GM18508 (cell line): ENCODE results near the gene GSG1L.

Experiments
- ATAC-seq: cut with Tn5 transposase; IDR thresholded peaks from one replicate; pipeline ENCODE4 v1.9.1; 2021; ENCODE audit warnings: moderate number of reproducible peaks; ENCODE audit not compliant: insufficient read depth, unreplicated experiment

Gene GSG1L

DNA sequence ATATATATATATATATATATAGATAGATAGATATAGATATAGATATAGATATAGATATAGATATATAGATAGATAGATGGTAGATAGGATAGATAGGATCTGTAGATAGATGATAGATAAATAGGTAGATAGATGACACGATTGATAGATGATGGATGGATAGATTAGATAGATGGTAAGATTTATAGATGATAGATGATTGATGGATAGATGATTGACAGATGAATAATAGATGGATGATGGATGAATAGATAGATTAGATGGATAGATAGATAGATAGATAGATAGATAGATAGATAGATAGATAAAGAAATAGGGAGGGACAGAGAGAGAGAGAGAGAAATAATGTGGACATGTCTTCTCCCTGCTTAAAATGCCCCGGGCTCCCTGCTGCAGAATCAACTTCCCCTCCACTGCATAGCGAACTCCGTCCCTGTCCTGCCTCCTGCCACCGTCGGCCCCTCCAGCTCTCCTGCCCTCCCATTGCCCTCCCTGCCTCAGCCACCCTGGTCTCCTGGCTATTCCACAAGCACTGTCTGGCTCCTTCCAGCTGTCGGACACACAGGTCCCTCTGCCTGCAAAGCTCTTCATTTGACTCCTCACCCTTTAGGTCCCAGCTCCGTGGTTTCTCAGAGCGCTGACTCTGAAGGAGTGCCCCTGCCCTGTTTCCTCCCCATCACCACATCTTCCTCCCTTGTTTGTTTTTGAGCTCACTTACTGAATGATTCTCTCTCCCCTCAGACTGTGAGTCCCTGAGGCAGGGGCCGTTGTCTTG is 259.6 kb downstream of the GSG1L start:
- ATAC-seq = no peak

DNA sequence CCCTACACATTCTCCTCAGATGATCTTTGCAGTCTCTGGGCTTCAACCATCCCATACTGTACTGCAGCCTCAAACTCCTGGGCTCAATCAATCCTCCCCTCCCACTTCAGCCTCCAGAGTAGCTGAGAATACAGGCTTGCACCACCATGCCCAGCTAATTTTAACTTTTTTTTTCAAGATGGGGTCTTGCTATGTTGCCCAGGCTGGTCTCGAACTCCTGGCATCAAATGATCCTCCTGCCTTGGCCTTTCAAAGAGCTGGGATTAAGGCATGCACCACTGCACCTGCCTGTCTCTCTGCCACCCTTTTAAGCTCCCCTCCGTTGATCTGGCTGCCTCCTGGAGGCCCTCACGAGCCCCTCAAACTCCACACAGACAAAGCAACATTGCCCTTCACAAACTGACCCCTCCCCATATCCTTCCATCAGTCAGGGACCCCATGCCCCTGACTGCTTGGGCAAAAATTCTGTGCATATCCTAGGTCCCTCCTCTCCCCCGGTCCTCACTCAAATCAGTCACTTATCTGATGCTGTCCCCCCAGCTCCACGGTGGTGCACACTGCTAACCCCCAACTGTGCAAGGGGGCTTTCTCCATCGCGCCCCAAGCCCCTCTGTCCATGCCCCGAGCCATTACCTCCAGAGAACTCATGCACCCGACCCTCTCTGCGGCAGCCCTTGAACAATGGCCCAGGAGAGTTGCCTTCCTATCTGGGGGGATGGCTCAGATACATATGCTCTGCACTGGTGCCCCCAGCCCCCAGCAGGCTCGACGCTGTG is 260.7 kb downstream of the GSG1L start:
- no peak for ATAC-seq

DNA sequence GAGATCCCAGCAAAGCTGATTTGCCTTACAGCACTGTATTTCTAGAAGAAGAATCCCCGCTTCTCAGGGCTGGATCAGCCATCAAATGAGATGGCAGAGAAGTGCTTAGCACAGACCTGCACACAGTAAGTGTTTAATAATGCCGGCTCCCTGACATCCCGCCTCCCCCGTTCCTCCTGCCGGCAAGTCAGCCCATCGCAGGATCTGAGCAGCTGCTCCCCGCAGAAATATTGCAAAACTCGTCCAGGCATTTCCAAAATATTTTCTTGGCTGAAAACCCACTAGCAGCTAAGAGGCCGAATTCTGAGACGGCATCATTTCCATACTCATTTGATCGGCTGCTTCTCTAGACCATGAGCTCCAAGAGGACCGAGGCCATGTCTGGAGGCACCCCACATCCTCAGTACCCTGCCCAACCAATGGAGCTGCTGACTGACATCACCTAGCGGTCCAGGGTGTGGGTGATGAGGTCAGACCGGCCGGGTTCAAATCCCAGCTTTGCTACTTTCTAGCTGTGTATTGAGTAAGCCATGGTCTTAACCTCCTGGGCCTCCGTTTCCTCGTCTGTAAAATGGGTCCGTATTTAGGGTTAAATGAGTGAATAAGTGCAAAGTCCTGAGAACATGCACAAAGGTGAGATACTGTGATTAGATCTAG is 262.1 kb downstream of the GSG1L start:
- ATAC-seq = no peak

DNA sequence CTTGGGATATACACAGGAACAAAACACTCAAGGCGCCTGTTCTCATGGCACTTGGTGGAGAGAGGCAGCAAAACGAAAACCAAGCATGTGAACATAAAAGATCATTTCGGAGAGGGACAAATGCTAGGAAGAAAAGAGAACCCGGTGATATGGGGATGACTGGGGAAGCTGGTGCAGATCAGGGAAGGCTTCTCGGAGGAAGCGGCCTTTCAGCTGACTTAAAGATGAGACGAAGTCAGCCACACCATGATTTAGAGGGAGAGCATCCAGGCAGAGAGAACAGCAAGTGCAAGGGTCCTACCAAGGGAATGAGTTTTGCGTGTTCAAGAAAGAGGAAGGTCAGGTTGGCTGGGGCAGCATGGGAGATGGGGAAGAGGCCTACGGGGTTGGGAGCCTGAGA is 262.7 kb downstream of the GSG1L start:
- no peak for ATAC-seq

DNA sequence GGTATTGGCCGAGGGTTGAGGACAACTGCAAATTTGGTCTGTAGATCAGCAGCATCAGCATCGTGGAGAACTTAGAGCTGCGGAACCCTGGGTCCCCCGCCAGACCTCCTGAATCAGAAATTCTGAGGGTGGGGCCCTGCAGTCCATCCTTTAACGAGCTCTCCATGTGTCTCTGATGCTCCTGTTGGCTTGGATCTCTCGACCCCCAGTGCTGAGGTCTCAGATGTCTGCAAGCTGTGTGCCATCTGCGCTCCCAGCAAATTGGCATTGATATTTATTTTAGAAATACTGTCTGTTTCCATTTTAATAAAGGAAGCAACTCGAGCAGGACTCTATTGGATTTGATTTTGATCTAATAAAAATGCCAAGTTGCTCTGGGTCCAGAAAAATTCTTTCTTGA is 263.6 kb downstream of the GSG1L start:
- no peak for ATAC-seq

DNA sequence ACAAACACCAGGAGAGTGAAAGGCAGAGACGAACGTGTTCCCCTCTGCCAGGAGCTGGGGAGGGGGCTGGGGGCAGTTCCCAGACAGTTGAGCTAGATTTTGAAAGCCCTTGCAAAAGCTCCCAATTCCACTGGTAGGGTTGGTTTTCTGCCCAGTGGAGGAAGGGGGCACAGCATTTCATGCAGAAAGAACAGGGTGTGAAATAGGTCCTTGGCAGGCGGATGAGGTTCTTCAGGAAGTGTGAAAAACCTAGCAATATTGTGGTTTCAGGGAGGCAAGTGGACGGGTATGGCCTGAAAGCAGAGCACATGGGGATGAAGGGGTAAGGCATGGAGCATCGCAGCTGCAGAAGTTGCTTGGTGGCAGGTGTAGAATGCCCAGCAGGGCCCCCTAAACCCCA is 265.3 kb downstream of the GSG1L start:
- ATAC-seq = no peak

DNA sequence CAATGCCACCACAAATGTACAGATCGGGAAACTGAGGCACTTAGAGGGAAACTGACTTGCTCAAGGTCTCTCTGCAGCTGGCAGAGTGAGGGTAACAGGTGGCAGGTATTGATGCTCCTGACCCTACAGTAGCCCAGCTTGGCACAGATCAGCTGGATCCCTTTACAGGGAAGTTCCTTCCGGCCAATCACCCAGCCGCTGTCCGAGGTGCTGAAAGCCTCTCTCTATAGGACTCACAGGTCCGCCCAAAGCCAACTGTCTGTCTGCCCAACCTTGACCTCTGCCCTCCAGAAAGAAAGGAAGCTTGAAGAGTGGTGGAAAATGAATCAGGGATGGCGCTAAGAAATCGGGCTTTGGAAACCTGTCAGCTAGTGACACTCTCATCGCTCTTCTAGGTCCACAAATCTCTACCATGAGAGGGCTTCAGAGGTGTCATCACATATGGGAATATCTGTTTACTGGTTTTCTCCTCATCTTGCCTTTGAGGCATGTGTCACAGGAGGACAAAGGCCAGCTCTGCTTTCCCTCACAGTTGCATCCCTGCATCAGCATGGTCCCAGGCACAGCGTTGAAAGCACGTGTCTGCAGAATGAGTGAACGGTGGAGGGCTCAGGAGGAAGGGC is 267.4 kb downstream of the GSG1L start:
- no peak for ATAC-seq

DNA sequence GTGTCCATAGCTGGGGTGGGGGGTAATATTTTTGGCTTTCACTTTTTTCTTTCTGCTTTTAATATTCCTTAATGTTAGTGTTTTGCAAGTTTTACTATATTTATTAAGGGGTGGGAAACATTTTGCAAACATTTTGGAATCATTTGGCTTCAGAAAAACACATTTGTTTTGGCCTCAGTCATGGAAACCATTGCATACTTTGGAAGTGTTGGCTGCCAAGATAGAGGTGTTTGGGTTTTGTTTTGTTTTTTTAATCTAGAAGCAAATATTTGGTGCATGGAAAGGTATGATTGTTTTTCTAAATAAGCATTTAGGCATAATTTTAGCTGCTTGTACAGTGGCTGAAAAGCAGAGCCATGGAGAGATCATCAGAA is 270.3 kb downstream of the GSG1L start:
- ATAC-seq = no peak

DNA sequence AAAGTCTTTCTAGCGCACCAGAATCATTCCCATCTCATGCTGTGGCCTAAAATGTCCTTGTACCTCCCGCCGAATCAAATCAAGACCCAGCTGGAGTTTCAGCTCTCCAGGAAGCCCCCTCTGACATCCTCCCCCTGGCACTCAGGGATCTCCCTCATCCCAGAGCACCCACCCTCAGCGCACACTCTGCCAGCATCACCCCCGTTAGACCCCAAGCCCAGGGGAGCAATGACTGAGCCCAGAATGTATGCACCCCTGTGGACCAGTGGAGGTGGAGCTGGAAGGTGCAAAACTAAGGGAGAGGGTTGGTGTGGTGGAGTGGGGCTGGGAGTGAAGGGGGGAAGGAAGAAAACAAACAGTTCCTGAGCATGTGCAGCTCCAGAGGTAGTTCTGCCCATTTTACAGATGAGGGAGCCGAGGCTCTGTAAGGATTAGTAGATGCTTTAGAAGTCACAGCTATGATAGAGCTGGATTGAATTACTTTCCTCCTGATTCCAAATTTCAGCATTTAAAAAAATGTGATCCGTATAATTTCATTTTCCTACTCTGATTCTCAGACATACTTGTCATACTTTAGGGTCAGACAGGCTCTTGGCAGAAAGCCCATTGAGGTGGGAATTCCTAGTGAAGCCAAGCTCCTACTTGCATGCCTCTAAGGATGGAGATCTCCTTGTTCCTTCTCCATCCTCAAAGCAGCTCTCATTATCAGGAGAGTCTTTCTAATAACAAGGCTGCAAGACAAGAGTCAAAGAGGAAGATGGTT is 270.8 kb downstream of the GSG1L start:
- no peak for ATAC-seq

DNA sequence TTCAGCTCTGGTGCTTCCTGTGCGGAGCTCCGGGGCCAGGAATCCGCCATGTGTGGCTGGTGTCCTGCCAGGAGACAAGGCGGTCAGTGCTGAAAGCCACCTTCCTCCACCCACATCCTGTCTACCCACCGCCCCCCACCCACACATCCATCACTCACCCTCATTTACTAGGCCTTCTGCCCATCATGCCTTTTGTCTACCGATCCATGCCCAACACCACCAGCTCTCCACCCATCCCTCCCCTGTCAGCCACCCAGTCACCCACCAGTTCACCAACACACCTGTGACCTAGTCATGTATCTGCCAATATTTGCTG is 272.2 kb downstream of the GSG1L start:
- no peak for ATAC-seq

DNA sequence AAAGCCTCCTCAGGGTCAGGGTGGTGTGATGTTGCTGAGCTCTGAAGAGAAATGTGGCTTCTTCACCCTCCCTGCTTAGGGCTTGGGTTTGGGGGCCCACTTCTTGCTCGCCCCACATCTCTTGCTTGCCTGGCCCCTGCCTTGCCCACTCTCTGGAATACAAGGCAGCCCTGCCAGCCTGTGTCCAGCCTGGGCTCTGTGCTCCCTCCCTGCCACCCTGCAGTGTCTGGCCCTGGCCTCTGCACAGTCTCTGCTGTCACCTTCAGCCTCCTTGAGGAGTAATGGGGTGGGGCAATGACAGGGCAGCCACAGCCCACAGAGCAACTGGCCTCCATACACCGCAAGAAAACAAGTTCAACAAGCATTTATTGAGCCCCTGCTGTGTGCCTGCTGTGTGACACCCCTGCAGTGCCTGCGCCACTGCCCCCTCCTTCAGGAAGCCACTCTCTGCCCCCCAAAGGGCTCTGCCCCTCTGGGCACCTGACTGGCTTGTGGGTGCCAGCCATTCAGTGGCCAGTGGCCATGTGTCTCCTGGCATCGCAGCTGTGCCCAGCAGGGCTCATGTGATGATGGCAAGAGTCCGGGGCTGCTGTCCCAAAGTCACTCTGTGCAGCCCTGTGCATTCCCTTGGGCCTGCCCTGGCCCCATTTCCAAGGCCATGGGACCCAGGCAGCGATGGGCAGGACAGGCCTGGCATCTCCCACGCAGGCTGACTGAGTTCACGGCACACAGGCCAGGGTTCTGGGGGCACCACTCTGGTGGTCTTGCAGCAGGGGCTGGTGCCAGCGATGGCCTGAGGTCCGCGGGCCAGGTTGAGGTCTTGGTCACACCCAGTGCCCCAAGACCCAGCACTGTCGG is 272.7 kb downstream of the GSG1L start:
- ATAC-seq = no peak

DNA sequence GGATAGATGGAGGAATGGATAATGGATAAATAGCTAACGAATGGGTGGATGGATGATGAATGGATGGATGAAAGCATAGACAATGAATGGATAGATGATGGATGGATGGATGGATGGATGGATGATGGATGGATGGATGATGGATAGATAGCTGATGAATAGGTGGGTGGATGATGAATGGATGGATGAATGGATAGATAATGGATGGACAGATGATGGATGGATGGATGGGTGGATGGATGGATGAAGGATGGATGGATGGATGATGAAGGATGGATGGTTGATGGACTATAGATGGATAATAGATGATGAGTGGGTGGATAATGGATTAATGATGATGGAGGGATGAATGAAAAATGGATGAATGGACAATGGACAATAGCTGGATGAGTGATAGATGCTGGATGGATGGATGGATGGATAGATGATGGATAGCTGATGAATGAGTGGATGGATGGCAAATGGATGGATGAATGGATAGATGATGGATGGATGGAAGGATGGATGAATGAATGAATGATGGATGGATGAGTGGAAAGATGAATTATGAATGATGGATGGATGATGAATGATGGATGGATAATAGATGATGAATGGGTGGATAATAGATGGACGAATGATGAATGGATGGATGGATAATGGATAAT is 273.8 kb downstream of the GSG1L start:
- ATAC-seq = no peak

DNA sequence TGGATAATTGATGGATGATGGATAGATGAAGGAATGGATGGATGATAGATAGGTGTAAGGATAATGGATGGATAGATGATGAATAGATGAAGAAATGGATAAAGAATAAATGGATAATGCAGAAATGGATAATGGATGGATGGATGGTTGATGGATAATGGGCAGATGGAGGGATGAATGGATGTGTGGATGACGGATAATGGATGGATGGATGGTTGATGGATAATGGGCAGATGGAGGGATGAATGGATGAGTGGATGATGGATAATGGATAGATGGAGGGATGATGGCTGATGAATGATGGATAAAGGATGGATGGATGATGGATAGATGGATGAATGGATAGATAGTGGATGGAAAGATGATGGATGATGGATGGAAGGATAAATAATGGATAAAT is 274.4 kb downstream of the GSG1L start:
- ATAC-seq = no peak

DNA sequence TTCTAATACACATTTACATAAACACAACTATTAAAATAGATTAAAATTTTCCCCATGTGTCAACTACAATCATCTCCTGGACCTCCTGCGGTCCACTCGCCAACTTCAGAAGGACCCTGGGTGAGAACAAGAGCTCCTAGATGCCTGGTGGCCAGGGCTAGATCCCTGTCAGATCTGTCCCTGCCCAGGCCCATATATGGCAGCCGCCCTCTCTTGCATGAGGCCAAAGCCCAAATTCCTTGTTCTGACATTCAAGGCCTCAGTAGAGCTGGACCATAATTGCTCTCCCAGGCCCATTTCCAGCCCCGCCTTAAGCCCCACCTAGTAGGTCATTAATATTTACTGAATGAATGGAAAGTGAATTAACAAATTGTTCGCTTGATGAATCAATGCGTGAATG is 275.8 kb downstream of the GSG1L start:
- no peak for ATAC-seq

DNA sequence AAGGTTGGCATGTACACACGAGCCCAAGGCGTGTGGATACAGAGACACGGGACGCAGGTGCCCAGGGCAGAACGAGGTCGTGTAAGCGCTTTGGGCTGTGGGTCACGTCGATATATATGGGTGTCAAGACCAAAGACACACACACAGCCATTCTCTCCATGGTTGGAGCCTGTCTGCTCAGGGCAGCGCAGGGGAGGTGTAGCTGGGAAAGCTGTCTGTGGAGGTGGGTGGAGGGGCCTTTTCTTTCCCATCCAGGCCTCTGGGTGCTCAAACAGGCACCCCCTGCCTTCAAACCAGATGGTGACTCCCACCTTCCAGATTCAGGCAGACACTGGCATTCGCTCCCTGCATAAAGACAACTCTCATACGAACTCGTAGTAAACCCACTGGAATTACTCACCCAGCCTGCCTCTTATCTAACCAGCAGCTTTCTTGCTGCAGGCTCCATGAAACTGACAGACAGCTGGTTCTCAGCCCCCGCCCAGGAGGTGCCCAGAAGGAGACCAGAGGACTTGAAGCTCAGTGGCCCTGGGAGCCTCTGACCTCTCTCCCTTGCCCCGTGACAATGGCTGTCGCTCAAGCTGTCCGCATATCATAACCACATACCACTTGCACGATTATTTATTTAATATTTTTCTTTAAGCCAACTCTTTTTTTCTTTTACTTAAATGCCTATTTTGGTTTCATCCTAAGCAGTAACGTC is 276.4 kb downstream of the GSG1L start:
- no peak for ATAC-seq

DNA sequence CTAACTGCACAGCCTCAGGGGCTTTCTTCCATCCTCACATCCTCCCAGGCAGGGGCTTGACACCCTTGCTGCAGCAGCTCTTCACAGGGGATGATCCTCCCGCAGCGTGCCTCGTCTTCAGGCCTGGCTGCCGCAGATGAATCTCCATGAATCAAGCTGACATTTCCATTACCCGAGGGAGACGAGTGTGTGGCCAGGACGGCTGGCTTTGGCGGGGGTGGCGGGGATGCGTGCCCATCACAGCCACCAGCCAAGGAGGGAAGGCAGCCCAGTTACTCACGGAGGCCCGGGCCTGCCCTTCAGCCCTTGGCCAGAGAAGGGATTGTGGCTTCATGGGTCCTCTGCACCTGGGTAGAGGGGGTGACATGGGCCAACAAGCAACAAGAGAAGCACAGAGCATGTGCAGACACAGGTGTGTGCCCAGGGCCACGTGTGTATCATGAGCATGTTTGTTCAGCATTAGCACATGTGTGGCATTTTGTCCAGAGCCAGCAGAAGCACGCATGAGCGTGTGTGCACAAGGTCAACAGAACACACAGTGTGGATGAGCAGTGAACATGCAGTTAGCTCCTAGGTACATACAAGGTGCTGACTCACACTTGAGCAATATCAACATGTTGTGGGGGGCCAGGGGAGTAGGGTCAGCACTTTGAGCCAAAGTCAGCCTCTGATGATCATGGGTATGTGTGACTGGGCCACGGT is 277.1 kb downstream of the GSG1L start:
- no peak for ATAC-seq

DNA sequence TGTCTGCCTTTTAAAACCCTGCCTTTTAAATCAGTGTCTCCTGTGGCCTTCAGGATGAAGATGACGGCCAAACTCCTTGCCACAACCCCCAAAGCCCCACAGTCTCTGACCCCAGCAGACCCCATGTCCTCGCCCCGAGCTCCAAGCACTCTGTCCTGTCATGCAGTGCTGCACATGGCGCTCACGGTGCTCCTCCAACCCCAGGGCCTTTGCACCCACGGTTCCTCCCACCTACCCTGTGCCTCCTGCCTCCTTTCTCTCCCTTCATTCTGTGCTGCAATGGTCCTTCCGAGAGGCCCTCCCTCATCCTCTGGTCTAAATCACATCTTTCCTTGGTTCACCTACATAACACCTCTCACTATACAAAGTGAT is 278.2 kb downstream of the GSG1L start:
- no peak for ATAC-seq
